Testis (tissue), 3 donors: ENCODE measurements around the gene CCDC144A. TPM values are rescaled to one million over a fixed set of nuclear protein-coding genes. Genes with fewer than 3 reads are reported as not detected.
"Not testable (repeated sequence)": the region's sequence is repeated elsewhere in the genome, so short reads cannot be mapped to it uniquely, and the experiment has no call there.

ENCODE experiments used
- DNase-seq: peaks from one replicate; pipeline ENCODE4 v3.0.0-alpha.2; 2019
- H3K27ac ChIP-seq, 2 donors: fragments of 200-600 bp; sonication (generic); one replicate each; pipeline ENCODE4 v1.5.1; 2019
- H3K27me3 ChIP-seq: fragments of 200-600 bp; sonication (generic); one replicate; pipeline ENCODE4 v1.5.1; 2019
- H3K36me3 ChIP-seq: fragments of 200-600 bp; sonication (generic); one replicate; pipeline ENCODE4 v1.5.1; 2017; ENCODE audit warnings: low read depth; ENCODE audit errors: missing control alignments
- H3K4me1 ChIP-seq: fragments of 200-600 bp; sonication (generic); one replicate; pipeline ENCODE4 v1.5.1; 2019
- H3K4me3 ChIP-seq, 2 donors: fragments of 200-600 bp; sonication (generic); one replicate each; pipeline ENCODE4 v1.5.1; 2017 to 2019
- H3K9me3 ChIP-seq: fragments of 200-600 bp; sonication (generic); one replicate; pipeline ENCODE4 v1.5.1; 2017
- POLR2A ChIP-seq: fragments of 450-650 bp; IDR thresholded peaks from one replicate; pipeline ENCODE4 v1.6.1; 2017; ENCODE audit warnings: antibody characterized with exemption, mild to moderate bottlenecking, moderate library complexity
- WGBS, 2 donors: methylation state at CpG; one replicate each; pipeline ENCODE4 v1.1.5; 2018; 5-methylcytosine and 5-hydroxymethylcytosine counted together
- intact Hi-C: fragments of 100-400 bp; cut with DNase I; formaldehyde crosslinking; loops from one replicate; pipeline ENCODE4 v1.15.1; 2023; ENCODE audit warnings: low total_unique reads
- polyA plus RNA-seq: library from polyadenylated mRNA; stranded (reverse); fragments of 350-450 nt; fragmentation: Illumina TruSeq; extraction: RNeasy Lipid Tissue Mini Kit (QIAGEN cat#74804); gene quantifications from one replicate; pipeline ENCODE4 v1.2.3, GENCODE V29; 2014; ENCODE audit warnings: low read depth, low replicate concordance; ENCODE audit not compliant: insufficient read depth
- total RNA-seq, 2 donors: library from RNA; depleted of rRNA; stranded (reverse); fragments of >200 nt; gene quantifications; one replicate each; pipeline ENCODE4 v1.2.3, GENCODE V29; 2016
- TF ChIP-seq, protein P1 (sequence below), 3 experiments: fragments of 450-650 bp in 2 of 3; fragments of 200-600 bp in 1 of 3; sonication (generic) in 1 of 3; IDR thresholded peaks; one replicate each; pipeline ENCODE4 v1.5.1; 2016 to 2019; ENCODE audit warnings: antibody characterized with exemption in 3 of 3, mild to moderate bottlenecking in 2 of 3, moderate library complexity in 1 of 3

The CCDC144A gene
- total and polyA plus RNA-seq, 3 donors from 2014 or later, result 8.9 to 144 (median 97.8) TPM

DNA sequence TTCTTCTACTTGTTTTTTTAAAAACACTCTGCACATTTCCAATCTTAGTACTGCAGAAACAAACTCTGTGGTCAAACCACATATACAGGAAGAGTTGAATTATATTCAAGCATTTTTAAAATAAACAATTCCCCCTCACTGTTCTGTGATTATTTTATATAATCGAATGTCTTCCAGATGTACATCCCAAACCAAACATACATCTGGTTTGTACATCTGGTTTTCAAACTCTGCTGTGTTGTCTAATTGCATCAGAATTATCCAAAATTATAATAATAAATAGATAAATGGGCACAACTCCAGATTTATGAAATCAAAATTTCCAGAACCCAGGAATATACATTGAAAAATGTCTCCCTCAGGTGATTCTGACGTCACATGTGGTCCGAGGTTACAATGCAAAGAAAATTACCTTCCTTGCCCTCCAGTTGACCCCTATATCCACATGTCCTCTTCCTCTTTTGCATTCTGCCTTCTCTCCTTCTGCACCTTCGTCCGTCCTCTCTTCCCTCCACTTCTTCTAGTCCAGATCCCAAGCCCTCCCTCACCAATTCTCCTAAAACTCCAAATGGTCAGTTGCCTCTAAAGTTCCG, 13.3 kb upstream of the CCDC144A start:
- WGBS, 2 donors, result 78 to 87% methylated on average over 6 of the region's 6 CpGs
- Histone ChIP-seq H3K4me3 (no peak overlapping the region), H3K9me3 (no peaks in the 10 kb centered on the region), H3K27ac (no peak overlapping the region), H3K27me3 (no peaks in the 10 kb centered on the region), H3K4me1 (peaks cover 3% of the 10 kb centered on the region), H3K36me3 (no peaks in the 10 kb centered on the region)
- no peak for TF ChIP-seq POLR2A
- TF ChIP-seq, protein P1, sequence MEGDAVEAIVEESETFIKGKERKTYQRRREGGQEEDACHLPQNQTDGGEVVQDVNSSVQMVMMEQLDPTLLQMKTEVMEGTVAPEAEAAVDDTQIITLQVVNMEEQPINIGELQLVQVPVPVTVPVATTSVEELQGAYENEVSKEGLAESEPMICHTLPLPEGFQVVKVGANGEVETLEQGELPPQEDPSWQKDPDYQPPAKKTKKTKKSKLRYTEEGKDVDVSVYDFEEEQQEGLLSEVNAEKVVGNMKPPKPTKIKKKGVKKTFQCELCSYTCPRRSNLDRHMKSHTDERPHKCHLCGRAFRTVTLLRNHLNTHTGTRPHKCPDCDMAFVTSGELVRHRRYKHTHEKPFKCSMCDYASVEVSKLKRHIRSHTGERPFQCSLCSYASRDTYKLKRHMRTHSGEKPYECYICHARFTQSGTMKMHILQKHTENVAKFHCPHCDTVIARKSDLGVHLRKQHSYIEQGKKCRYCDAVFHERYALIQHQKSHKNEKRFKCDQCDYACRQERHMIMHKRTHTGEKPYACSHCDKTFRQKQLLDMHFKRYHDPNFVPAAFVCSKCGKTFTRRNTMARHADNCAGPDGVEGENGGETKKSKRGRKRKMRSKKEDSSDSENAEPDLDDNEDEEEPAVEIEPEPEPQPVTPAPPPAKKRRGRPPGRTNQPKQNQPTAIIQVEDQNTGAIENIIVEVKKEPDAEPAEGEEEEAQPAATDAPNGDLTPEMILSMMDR (IDR thresholded peaks at IDR 0.05), result no peak
- DNase-seq, result no peak
- intact Hi-C loops, result no loop called here

DNA sequence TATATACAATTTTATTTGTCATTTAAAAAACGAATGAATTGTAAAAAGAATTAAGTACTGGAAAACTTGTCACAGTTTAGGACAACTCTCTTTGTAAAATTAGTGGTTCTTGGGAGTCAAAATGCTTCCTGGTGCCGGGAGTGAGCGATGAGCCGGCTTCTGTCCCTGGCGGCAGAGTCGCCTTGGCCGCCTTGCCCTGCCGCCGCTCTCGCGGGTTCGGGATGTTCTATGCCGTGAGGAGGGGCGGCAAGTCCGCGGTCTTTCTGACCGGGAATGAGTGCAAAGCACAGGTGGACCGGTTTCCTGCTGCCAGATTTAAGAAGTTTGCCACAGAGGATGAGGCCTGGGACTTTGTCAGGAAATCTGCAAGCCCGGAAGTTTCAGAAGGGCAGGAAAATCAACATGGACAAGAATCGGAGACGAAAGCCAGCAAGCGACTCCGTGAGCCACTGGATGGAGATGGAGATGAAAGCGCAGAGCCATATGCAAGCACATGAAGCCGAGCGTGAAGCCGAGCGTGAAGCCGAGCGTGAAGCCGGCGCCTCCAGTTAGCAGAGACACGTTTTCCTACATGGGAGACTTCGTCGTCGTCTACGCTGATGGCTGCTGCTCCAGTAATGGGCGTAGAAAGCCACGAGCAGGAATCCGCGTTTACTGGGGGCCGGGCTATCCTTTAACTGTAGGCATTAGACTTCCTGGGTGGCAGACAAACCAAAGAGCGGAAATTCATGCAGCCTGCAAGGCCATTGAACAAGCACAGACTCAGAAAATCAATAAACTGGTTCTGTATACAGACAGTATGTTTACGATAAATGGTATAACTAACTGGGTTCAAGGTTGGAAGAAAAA, 6.5 kb upstream of the CCDC144A start:
- 30 to 37% methylated on average over 24 to 44 of the region's 44 CpGs for WGBS, 2 donors
- H3K27me3 ChIP-seq, H3K4me1 ChIP-seq, H3K9me3 ChIP-seq, intact Hi-C loops, DNase-seq, H3K36me3 ChIP-seq: not testable (repeated sequence)
- Histone ChIP-seq H3K27ac (peak overlapping the region in 1 of 2 donors; percentile 7), H3K4me3 (peak overlapping the region; percentile 18 to 34)

DNA sequence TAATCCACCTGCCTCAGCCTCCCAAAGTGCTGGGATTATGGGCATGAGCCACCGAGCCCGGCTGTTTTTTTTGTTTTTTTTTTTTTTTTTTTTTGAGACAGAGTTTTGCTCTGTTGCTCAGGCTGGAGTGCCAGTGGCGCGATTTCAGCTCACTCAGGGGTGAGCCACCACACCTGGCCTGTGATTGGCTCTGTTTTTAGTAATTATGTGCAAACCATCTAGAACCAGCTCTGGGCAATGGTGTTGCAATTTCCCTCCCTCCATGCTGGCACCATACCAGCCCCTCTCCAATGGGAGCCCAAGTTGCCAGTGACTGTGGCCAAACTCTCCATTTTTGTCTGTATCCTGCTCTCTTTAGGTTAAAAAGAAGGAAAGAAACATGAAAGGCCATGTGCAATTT, 4.0 kb upstream of the CCDC144A start:
- intact Hi-C loops, H3K36me3 ChIP-seq, H3K27ac ChIP-seq, DNase-seq, H3K4me3 ChIP-seq, H3K9me3 ChIP-seq, H3K27me3 ChIP-seq, H3K4me1 ChIP-seq: not testable (repeated sequence)
- WGBS, 2 donors, result 94 to 97% methylated on average over 4 of the region's 4 CpGs

DNA sequence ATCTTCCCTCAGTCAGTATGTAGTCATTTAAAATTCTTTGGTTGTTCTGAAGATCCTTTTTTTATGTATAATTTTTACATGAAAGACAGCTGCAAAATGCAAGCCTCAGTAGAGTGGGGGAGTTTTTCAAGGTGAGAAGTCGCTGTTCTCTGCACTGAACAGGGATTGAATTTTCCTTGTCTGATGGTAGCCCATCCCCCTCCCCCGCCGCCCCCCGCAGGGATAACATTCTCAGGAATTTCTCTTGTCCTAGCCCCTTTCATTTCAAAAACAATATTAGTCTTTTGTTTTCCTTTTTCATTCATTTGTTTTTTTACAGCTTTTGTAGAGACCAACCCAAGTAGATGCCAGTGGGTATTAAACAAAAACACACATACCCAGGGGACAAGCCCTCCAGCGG, 2.9 kb upstream of the CCDC144A start:
- WGBS, 2 donors, result 53 to 58% methylated on average over 5 of the region's 5 CpGs
- H3K27ac ChIP-seq, H3K4me1 ChIP-seq, intact Hi-C loops, H3K4me3 ChIP-seq, H3K36me3 ChIP-seq, DNase-seq, H3K27me3 ChIP-seq, H3K9me3 ChIP-seq: not testable (repeated sequence)

DNA sequence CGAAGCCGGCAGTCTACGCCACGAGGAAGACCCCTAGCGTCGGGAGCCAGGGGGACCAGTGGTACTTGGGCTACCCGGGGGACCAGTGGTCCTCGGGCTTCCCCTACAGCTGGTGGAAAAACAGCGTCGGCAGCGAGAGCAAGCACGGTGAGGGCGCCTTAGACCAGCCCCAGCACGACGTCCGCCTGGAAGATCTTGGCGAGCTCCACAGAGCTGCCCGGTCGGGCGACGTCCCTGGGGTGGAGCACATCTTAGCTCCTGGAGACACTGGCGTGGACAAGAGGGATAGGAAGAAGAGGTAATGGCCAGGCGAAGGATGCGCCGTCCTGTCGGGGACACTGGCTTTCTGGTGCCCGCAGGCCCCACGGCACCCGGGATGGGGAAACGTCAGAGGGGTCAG, 406 bp downstream of the CCDC144A start:
- H3K9me3 ChIP-seq, H3K27me3 ChIP-seq, DNase-seq, H3K36me3 ChIP-seq, intact Hi-C loops, H3K4me1 ChIP-seq: not testable (repeated sequence)
- peak overlapping the region in 1 of 2 donors; percentile 59 for H3K27ac ChIP-seq
- 61 to 74% methylated on average over 9 to 30 of the region's 30 CpGs for WGBS, 2 donors
- peak overlapping the region; percentile 34 to 62 for H3K4me3 ChIP-seq

DNA sequence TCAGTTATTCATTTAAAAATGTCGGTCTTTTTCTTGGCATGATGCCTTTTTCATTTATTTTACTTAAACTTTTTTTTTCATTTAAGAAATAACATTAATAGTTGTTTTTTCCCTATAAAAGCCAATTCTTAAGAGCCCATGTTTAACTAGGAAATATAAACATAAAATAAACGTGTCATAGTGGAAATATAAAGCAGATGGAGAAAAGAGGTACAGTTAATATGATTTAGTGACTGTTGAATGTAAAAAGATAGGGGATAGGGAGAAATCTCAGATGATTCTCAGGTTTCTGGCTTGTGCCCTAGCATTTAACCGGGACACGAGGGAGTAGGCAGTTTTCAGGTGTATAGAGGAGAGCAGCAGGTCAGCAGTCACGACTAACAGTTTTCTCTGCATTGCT, 7.6 kb downstream of the CCDC144A start:
- H3K36me3 ChIP-seq, intact Hi-C loops, DNase-seq, H3K27ac ChIP-seq, H3K9me3 ChIP-seq, H3K4me1 ChIP-seq, H3K4me3 ChIP-seq, H3K27me3 ChIP-seq: not testable (repeated sequence)
- 60 to 72% methylated on average over 5 of the region's 5 CpGs for WGBS, 2 donors

DNA sequence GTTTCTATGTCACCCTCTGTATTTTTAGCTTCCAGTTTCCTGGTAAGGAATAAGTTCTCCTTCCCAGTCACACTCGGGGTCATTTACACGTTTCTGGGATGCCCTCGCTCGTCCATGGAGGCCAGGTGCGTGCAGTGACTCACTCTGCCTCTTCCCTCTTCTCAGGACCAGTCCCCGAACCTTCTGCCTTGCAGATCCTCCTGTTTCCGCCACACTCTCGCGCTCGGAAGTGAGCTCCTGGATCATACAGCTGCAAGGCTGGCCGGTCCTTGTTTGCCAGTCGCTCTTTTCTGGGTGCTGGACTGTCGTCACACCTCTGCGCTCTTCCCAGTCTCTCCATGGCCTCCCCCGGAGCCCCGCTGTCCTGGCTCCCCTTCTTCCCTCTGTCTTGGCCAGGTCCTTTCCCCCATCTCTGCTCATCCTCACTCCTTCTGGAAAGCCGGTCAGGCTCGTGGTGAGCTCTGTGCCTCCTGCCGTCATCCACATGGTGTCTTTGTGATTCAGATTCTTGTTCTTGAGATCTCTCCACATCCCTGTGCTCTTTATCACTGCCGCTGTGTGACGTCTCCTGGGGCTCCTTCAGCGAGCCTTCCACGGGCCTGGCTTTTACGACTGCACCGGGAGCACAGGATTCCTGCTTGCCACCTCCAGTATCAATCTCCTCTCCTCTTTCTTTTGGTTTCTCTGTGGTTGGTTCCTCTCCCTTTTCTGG, 55.6 kb downstream of the CCDC144A start:
- WGBS, 2 donors, result 12 to 20% methylated on average over 23 to 25 of the region's 25 CpGs
- intact Hi-C loops, result not testable (repeated sequence)

DNA sequence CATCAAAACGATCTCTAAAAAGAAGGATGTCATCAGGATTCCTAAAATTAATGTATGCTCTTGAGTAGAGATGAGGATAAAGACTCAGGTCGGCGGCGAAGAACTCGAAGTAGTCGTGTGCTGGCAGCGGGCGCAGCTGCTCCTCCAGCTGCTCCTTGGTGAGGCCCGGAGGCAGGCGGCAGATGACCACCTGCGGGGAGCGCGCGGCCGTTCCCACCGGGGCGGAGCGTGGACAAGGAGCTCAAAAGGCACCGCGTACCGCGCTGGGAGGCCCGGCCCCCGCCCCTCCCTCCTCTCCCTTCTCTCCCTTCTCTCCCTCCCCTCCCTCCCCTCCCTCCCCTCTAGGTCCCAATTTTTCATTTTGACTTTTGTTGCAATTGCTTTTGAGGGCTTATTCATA, 56.5 kb downstream of the CCDC144A start:
- H3K4me1 ChIP-seq, intact Hi-C loops, DNase-seq, H3K27me3 ChIP-seq, H3K27ac ChIP-seq, H3K36me3 ChIP-seq, H3K9me3 ChIP-seq, H3K4me3 ChIP-seq: not testable (repeated sequence)
- WGBS, 2 donors, result 8 to 15% methylated on average over 18 to 22 of the region's 24 CpGs

More for the DNA sequence above, 55.6 kb downstream of the CCDC144A start:
- not testable (repeated sequence) for H3K27ac ChIP-seq, H3K36me3 ChIP-seq, H3K9me3 ChIP-seq, H3K4me3 ChIP-seq, DNase-seq, H3K4me1 ChIP-seq, H3K27me3 ChIP-seq

DNA sequence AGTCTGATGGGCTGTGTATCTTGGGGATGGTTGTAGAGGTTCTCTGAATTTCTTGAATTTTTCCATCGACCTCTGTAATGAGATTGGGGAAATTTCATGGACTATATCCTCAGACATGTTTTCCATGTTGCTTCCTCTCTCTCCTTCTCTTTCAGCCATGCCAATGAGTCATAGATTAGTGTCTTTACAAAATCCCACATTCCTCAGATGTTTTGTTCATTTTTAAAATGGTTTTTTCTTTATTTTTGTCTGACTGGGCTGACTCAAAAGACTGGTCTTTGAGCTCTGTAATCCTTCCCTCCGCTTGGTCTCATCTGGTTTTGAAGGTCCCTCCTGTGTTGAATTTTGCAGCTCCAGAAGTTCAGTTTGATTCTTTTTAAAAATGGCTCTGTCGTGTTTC, 60.5 kb downstream of the CCDC144A start:
- intact Hi-C loops, H3K27ac ChIP-seq, H3K4me3 ChIP-seq, H3K9me3 ChIP-seq, DNase-seq, H3K36me3 ChIP-seq, H3K4me1 ChIP-seq, H3K27me3 ChIP-seq: not testable (repeated sequence)
- WGBS, 2 donors, result 64 to 65% methylated on average over 2 of the region's 3 CpGs
